SU-DHL-6 (cell line): ENCODE data around the gene TP63.

Experiments used
- EZH2phosphoT487 ChIP-seq: fragments of 200-600 bp; sonication (generic), shearing (Covaris generic); conservative IDR thresholded peaks from 2 replicates; pipeline ENCODE4 v1.6.1; 2018; ENCODE audit warnings: mild to moderate bottlenecking, antibody characterized with exemption, low read length, moderate library complexity, mixed read lengths
- TF ChIP-seq, protein P1 (sequence below): fragments of 200-600 bp; sonication (generic); IDR thresholded peaks from one replicate; pipeline ENCODE4 v1.5.1; 2017; ENCODE audit warnings: antibody characterized with exemption, mild to moderate bottlenecking, low read length, moderate library complexity; ENCODE audit not compliant: insufficient read depth, poor library complexity, severe bottlenecking

DNA sequence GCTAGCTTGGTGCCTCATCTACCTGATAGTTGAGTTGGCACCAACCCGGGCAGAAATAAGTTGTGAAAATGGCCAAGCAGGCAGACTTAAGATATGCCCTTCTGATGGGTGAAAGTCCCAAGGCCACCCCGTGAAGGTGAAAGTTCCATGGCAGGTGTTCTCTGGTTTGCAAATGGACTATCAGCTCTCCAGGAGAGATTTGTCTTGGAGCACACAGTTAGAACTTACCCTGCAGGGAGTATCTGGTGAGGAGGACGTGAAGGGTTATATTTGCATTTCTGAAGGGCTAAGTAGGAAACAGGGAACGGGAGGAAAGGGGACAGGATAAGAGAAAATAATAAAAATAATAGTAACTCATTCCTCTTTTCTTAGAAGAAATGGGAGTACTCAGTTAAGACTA, 220.5 kb downstream of the TP63 start:
- TF ChIP-seq, protein P1, sequence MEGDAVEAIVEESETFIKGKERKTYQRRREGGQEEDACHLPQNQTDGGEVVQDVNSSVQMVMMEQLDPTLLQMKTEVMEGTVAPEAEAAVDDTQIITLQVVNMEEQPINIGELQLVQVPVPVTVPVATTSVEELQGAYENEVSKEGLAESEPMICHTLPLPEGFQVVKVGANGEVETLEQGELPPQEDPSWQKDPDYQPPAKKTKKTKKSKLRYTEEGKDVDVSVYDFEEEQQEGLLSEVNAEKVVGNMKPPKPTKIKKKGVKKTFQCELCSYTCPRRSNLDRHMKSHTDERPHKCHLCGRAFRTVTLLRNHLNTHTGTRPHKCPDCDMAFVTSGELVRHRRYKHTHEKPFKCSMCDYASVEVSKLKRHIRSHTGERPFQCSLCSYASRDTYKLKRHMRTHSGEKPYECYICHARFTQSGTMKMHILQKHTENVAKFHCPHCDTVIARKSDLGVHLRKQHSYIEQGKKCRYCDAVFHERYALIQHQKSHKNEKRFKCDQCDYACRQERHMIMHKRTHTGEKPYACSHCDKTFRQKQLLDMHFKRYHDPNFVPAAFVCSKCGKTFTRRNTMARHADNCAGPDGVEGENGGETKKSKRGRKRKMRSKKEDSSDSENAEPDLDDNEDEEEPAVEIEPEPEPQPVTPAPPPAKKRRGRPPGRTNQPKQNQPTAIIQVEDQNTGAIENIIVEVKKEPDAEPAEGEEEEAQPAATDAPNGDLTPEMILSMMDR, result no peak
- no peak for TF ChIP-seq EZH2phosphoT487
